ENCODE measurements around the gene RAI1.
"Not testable (repeated sequence)": the region's sequence is repeated elsewhere in the genome, so short reads cannot be mapped to it uniquely, and the experiment has no call there.

Gene RAI1

DNA sequence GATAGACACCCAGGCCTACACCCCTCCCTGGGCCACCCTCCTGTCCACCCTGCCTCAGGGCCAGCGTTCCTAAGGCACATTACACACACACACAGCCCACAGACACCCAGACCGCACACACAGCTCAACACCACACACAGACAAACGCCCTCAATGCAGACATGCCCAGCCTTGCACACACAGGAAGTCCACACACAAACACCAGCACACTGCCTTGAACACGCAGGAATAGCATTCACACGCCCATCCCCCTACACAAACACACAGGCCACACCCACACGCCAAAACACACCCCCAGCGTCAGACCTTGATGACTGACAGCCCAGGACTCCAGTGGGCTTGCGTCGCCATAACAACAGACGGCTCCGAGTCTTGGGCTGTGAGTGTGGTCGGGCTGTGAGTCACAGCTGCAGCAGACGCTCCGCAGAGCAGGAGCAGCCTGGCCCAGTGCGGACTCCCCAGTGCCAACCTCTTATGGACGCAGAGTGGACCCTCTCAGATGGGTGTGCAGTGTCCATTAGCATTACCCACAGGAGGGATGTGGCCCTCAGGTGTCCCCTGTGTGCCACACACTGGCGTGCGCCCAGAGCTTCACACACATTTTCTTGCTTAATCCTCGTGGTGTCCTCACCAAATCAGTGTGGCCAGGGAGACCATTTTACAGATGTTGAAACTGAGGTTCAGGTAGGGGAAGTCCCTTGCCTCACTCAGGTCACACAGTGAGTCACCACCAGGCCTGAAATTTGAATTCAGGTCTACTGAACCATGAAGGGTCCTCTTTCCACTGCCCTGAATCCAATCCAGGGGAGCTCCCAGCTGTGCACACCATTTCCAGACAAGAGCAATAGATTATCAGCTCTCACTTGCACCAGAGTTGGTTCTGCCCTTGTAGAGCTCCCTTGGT, 17.8 kb upstream of the RAI1 start:
- peak; percentile 83 for DNase-seq

DNA sequence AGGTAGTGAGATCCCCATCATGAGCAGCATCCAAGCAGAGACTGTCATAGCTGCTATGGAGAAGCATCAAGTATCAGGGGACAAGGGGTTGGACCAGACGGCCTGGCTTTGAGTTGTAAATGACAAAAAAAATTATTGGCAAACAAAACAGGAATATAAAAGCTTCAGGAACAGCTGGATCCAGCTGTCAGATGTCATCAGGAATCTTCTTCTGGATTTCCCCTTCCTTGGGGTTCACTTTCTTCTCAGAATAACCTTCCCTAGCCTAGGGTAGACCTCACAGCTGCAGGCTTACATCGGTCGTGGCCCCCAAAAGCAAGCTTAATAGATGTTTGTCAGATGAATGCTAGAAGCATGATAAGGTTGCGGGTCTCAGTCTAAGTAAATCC, 17.2 kb upstream of the RAI1 start:
- DNase-seq: no peak

DNA sequence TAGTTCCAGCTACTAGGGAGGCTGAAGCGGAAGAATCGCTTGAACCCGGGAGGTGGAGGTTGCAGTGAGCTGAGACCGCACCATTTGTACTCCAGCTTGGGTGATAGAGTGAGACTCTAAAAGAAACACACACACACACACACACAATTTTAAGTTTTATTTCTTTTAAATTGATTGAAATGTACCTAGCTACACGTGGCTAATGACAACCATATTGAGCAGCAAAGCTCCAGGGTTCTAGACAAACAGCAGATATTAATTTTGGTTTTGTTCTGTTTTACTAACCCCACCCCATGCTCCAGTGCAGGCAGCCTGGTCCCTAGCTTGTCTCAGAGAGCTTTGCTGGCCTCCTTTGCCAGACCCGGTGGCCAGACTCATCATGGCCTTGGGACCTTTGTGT, 16.0 kb upstream of the RAI1 start:
- DNase-seq: no peak

DNA sequence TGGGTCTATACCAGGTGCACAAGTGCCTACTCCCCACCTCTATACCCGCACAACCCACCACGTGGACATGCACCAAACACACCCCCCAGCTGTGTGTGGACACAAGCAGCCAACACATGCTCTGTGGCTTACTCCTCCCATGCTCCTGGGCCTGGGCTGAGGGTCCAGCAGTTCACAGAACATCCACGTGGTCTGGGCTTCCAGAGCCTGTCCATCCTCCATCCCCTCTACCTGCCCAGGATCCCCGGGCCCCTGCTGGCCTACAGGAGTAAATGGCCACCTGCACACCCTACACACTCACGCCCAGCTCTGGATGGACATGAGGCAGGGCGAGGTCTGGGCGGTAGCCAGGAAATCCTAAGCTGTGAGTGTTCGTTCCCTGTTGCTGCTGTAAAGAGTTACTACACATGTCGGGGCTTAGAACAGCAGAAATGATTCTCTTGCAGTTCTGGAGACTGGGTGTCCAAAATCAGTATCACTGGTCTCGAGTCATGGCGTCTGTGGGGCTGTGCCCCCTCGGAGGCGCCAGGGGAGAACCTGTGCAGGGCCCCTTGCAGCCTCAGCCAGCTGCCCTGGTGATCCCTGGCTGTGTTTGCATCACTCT, 15.0 kb upstream of the RAI1 start:
- DNase-seq: no peak

GRCh38 chr17:17667231-17667630, 14.0 kb upstream of the RAI1 start:
- DNase-seq: no peak

DNA sequence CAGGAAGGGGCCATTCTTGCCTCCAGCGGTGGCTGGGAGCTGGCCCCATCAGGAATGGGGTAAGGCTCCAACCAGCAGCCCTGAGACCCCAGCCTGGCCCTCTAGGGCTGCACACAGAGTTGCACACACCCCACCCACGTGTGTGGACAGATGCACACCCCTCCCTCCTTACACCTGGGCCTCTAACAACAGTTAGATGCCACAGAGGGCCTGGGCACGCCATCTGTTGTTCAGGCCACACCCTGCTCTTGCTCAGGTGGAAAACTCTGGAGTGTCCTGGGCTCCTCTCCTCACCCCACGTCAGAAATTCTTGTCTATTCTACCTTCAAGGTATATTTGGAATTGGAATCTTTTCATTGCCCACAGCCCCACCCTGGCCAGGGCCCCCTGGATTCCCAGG, 13.3 kb upstream of the RAI1 start:
- no peak for DNase-seq

DNA sequence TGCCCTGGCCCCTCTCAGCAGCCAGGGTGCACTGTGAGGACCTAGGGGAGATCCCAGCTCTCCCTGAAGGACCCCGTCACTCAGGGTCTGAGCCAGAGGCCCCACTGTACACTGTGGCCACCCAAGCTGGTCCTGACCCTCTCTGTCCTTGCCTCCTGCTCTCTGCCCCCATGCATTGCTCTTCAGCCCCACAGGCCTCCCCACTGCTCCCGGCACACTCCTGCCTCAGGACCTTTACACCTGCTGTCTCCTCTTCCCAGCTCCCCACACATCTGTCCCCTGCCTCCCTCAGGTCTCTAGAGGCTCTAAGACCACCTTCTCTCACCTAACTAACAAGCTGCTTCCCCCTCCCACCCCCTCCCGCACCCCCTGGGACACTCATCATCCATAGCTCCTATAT, 12.9 kb upstream of the RAI1 start:
- DNase-seq: no peak

GRCh38 chr17:17668775-17669579, 12.3 kb upstream of the RAI1 start:
- no peak for DNase-seq

DNA sequence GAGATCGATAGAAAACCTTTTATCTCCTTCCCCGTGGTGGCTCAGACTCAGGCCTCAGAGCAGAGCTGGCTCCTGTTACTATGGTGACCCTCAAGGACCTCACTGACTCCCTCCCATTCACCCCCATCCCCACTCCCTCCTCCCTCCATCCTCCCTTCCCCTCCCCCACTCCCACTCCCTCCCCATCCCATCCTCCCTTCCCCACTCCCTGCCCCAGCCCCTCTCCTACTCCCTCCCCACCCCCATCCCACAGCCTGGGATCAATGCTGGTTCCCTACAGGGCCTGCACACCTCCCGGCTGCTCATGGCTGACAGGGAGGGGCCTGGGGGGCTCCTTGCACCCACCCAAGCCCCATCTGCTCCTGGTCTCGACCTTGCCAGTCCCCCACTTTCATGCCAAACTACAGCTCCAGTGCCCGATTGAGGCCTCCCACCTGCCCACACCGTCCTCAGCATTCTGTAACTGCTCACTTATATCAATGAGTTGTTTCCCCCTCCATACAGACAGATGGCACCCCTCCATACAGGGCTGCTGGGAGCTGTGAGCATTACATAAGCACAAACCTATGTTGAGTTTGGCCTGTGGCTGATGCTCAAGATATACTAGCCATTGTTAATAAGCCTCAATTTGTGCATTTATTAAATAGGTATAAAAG, 11.6 kb upstream of the RAI1 start:
- DNase-seq: no peak

DNA sequence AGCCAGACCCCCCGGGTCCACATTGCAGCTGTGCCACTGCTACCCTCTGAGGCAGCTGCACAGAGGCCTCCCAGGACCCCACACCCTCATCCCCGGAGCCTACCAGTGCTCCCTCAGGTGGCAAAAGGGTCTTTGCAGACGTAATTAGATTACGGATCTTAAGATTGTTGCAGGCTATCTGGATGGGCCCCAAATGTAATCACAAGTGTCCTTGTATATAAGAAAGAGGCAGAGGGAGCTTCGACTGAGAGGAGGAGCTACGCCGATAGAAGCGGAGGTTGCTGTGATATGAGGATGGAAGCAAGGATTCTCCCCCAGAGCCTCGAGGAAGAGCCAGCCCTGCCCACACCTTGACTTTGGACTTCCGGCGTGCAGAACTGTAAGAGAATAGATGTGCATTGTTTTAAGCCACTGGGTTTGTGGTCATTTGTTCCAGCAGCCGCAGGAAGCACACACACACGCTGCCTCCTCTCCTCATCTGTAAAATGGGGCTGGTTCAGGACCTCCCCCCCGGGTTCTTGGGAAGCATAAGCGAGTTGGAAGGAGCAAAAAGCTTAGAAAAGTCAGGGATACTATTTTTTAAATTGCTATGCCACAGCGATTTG, 10.5 kb upstream of the RAI1 start:
- DNase-seq: no peak

GRCh38 chr17:17671369-17672129, 9.7 kb upstream of the RAI1 start:
- no peak for DNase-seq

- no peak for DNase-seq
Measured at GRCh38 chr17:17672453-17673368, 8.5 kb upstream of the RAI1 start.

DNA sequence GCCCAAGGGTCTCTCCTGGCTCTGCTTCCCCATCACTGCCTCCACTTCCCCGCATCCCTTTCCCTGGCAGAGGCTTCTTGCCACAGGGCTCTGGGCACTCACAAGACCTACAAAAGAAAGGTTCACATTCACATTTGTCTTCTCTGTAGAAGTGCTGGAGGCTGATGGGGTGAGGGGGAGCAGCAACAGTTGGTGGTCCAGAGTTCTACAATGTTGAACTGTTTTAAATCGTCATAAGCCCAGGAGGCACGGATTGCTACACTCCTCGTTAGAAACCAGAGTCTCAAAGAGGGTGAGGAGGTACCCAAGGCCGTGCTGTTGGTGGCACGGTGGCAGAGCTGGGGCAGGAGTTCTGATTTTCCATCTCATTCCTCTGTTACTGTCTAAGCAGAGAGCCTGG, 5.8 kb upstream of the RAI1 start:
- no peak for DNase-seq

GRCh38 chr17:17675925-17676534, 5.2 kb upstream of the RAI1 start:
- peak; percentile 48 for DNase-seq

GRCh38 chr17:17676752-17677151, 4.5 kb upstream of the RAI1 start:
- DNase-seq: no peak

DNA sequence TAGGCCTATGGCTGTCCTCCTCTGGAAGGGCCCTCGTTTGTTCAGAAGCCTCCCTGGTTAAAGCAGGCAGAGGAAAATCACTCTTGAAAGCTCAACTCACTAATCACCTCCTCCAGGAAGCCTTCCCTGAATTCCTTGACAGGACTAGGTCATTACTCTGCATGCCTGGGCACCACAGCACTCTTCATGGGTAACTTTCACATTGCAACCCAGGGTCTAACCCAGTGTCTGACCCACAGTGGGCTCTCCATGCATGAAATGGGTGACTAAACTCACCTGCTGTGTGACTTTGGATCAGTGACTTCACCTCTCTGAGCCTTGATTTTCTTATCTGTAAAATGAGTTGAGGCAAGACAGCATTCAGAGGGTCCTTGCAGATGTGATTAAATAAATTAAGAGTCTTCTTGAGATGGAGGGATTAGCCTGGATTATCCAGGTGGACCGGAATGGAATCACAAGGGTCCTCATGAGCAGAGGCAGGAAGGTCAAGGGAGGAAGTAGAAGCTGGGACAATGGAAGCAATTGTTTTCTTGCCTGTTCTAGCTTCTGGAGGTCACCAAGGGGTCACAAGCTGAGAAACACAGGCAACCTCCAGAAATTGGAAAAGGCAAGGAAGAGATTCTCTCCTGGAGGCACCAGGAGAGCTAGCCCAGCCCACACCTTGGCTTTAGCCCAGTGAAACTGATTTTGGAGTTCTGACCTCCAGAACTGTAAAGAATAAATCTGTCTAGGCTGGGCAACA, 3.8 kb upstream of the RAI1 start:
- DNase-seq: no peak

- DNase-seq: not testable (repeated sequence)
Measured at GRCh38 chr17:17678063-17678699, 3.1 kb upstream of the RAI1 start.

DNA sequence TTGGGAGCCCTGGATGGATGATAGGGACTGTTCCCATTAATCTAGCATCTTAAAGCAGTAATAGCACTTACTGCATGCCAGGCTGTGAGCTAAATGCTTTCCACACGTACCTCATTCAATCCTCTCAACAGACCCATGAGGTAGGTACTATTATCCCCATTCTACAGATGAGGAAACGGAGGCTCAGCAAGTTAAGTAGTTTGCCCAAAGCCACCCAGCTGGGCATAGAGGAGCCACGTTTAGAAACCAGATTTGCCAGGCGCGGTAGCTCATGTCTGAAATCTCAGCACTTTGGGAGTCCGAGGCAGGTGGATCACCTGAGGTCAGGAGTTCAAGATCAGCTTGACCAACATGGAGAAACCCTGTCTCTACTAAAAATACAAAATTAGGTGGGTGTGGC, 2.0 kb upstream of the RAI1 start:
- no peak for DNase-seq

GRCh38 chr17:17679748-17680147, 1.5 kb upstream of the RAI1 start:
- DNase-seq: no peak
